ENCODE data around the gene FUOM. TPM values are rescaled to one million over a fixed set of nuclear protein-coding genes. Genes with fewer than 3 reads are reported as not detected.

Gene FUOM
- total and polyA plus RNA-seq, 3 donors from 2014 or later: 9.5 to 13.6 (median 12.8) TPM

DNA sequence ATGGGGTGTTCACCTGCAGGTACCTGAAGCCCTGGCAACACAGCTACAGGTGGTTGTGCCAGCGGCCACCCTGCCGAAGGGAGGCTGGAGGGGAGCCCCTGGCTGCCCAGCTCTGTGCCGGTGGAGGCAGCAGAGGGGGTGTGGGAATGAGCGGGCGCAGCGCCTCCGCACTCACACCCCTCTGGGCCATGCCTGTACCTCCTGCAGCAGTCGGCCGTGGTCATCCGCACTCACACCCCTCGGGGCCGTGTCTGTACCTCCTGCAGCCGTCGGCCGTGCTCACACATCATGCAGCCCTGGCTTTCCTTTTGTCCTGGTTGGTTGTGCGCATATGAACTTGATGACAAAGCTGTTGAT is 47.4 kb downstream of the FUOM start:
- H3K9me3 ChIP-seq: no peaks in the 10 kb centered on the region
- WGBS, 2 donors: 89 to 96% methylated on average over 11 to 16 of the region's 16 CpGs
- H3K27me3 ChIP-seq: no peaks in the 10 kb centered on the region
- H3K27ac ChIP-seq: no peak overlapping the region
- no peaks in the 10 kb centered on the region for H3K36me3 ChIP-seq (ENCODE audit: low read depth, missing control alignments)
- TF ChIP-seq POLR2A (IDR thresholded peaks at IDR 0.05): no peak
- TF ChIP-seq, protein P1, sequence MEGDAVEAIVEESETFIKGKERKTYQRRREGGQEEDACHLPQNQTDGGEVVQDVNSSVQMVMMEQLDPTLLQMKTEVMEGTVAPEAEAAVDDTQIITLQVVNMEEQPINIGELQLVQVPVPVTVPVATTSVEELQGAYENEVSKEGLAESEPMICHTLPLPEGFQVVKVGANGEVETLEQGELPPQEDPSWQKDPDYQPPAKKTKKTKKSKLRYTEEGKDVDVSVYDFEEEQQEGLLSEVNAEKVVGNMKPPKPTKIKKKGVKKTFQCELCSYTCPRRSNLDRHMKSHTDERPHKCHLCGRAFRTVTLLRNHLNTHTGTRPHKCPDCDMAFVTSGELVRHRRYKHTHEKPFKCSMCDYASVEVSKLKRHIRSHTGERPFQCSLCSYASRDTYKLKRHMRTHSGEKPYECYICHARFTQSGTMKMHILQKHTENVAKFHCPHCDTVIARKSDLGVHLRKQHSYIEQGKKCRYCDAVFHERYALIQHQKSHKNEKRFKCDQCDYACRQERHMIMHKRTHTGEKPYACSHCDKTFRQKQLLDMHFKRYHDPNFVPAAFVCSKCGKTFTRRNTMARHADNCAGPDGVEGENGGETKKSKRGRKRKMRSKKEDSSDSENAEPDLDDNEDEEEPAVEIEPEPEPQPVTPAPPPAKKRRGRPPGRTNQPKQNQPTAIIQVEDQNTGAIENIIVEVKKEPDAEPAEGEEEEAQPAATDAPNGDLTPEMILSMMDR (IDR thresholded peaks at IDR 0.05): no peak
- H3K4me1 ChIP-seq: peaks cover 17% of the 10 kb centered on the region
- intact Hi-C loops (cut with DNase I; ENCODE audit: low total_unique reads): no loop called here
- DNase-seq: no peak
- no peak overlapping the region for H3K4me3 ChIP-seq

DNA sequence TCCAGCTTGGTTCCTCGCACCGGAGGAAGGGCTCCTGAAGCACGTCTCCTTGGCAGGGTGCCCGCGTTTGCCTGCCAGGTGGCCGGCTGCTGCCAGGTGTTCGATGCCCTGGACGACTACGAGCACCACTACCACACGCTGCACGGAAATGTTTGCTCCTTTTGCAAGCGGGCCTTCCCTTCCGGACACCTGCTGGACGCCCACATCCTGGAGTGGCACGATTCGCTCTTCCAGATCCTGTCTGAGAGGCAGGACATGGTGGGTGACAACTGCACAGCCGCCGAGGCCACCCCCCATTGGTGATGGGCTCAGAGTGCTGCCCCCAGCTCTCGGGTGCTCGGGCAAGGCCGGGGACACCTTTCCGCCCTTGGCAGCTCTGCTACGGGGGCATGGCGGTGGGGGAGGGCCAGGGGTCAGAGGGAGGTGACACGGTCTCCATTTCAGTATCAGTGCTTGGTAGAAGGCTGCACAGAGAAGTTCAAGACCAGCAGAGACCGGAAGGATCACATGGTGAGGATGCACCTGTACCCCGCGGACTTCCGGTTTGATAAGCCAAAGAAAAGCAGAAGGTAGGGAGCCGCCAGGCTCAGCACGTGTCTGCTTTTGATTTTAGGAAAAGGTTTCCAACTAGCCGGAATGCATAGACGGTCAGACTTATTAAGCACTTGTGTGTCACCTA is 48.0 kb downstream of the FUOM start:
- peak overlapping the region in 1 of 2 donors; percentile 95 for H3K27ac ChIP-seq
- H3K9me3 ChIP-seq: no peaks in the 10 kb centered on the region
- peaks cover 20% of the 10 kb centered on the region for H3K4me1 ChIP-seq
- DNase-seq: no peak
- 62 to 75% methylated on average over 13 to 33 of the region's 33 CpGs for WGBS, 2 donors
- intact Hi-C loops (cut with DNase I; ENCODE audit: low total_unique reads): no loop called here
- no peak for TF ChIP-seq POLR2A (IDR thresholded peaks at IDR 0.05)
- TF ChIP-seq, protein P1 (IDR thresholded peaks at IDR 0.05): no peak
- no peaks in the 10 kb centered on the region for H3K36me3 ChIP-seq (ENCODE audit: low read depth, missing control alignments)
- H3K27me3 ChIP-seq: no peaks in the 10 kb centered on the region
- peak overlapping the region in 1 of 2 donors; percentile 99 for H3K4me3 ChIP-seq

DNA sequence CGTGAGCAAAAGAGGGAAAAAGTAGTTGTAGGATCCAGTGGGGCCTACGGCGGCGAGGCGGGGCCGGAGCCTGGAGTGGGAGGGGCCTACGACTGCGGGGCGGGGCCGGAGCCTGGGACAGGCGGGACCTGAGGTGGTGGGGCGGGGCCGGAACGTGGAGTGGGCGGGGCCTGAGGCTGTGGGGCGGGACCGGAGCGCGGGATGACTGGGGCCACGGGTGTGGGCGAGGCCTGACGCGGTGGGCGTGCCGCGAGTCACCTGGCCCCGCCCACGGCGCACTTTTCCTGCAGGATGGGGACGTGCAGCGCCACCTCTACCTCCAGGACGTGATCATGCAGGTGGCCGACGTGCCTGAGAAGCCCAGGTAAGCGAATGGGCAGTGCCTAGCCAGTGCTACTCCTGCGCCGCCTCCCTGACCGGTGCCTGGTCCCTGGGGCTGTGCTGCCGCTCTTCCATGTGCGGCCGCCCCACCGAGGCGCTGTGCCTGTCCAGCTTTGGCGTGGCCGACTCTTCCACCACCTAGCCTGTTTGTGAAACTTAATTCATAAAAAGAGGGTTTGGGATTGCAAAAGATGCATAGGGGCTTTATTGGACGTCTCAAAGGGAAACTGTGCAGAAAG is 48.6 kb downstream of the FUOM start:
- Histone ChIP-seq H3K27ac (peak overlapping the region; percentile 87 to 95), H3K36me3 (ENCODE audit: low read depth, missing control alignments) (no peaks in the 10 kb centered on the region), H3K4me3 (peak overlapping the region; percentile 99 to 100), H3K9me3 (no peaks in the 10 kb centered on the region), H3K4me1 (peaks cover 21% of the 10 kb centered on the region), H3K27me3 (no peaks in the 10 kb centered on the region)
- intact Hi-C loops (cut with DNase I; ENCODE audit: low total_unique reads): no loop called here
- no peak for TF ChIP-seq POLR2A (IDR thresholded peaks at IDR 0.05)
- TF ChIP-seq, protein P1 (IDR thresholded peaks at IDR 0.05): no peak
- 4 to 29% methylated on average over 17 to 34 of the region's 46 CpGs for WGBS, 2 donors
- DNase-seq: peak; percentile 95

DNA sequence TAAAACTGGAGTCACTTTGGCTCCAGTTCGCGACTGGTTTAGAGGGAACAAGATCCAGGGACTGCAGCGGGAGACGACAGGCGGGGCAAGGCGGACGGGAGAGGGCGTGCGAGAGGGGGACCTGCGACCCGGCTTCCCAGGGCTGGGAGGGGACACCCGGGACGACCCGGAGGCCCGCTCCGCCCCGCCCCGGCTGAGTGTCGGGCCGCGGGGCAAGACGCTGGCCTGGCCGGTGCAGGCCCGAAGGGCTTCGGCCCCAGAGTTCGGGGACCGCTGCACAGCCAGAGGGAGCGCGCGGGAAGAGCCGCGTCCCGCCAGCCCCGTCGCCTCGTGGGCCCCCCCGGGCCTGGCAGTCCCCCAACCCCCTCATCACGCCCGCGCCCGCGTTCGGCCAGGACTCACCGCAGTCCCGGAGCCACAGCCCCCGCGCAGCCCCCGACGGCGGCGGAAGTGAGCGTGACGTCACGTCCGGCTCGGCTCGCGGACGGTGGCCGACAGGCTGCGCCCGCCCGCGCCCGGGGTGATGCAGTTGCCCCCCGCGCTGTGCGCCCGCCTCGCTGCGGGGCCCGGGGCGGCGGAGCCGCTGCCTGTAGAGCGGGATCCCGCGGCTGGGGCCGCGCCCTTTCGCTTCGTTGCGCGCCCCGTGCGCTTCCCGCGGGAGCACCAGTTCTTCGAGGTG is 49.3 kb downstream of the FUOM start, which contains the start of the genes TUBGCP2 and ZNF511:
TSS of gene TUBGCP2 (minus strand) at position 452 of the 679 bp plus-strand sequence. CDS start 5,931 bp downstream, outside the sequence.
TSS of gene ZNF511 (plus strand) at position 494 of the 679 bp plus-strand sequence. CDS start at position 524, 30 bp downstream.
- Histone ChIP-seq H3K27ac (peak within 1 kb of the TSS; percentile 87 to 95), H3K27me3 (no peaks in the 10 kb centered on the region), H3K36me3 (ENCODE audit: low read depth, missing control alignments) (no peaks in the 10 kb centered on the region), H3K4me1 (peaks cover 21% of the 10 kb centered on the region), H3K4me3 (peak within 1 kb of the TSS; percentile 99 to 100), H3K9me3 (no peaks in the 10 kb centered on the region)
- WGBS, 2 donors: 0% methylated on average over 6 to 54 of the region's 89 CpGs
- peak; percentile 86 for DNase-seq
- TF ChIP-seq, protein P1 (IDR thresholded peaks at IDR 0.05): peak in 2 of 3 experiments; percentile 10 to 33
- TF ChIP-seq POLR2A (IDR thresholded peaks at IDR 0.05): no peak
- intact Hi-C loops (cut with DNase I; ENCODE audit: low total_unique reads): no loop called here

Measured in testis (tissue), 3 donors.